NCI-H128 (cell line): Measurements from ENCODE around the gene TTLL13.
A peak's percentile ranks its signal among the peaks of the same experiment; 100 is the strongest.
"Not testable (repeated sequence)": the region's sequence is repeated elsewhere in the genome, so short reads cannot be mapped to it uniquely, and the experiment has no call there.

Experiments
- DNase-seq: peaks from one replicate; lab custom pipeline; 2025; ENCODE audit not compliant: unreplicated experiment; lab: John Stamatoyannopoulos, UW

The TTLL13 gene

DNA sequence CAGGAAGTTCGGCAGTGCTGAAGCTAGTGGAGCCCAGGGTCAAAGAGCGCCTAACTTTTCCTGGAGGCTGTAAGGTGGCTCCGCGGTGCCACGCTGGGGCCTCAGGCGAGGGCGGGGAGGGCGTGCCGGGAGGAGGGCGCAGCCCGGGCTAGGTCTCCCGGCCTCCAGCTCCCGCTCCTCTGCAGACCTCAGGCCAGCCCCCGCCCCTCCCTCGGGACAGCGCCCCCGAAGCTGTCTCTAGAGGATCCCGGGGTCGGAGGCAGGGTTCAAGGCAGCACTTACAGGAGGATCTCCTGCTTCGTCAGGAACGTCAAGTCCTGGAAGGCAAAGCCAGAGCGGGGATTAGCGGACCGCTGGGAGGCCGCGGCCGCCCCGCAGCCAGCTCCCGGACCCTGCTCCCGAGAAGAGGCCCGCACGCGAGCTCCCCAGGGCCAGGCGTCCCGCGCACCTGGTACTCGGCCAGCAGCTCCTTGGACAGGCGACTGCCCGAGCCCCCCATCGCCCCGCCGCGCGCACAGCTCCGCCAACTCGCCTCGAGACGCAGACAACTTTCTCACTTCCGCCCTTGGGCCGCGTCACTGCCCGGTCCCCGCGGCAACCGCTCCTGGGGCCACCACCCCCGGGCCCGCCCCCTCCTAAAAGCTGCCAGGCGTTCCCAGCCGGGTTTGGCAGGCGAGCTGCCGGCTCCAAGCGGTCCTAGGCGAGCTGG is 15.8 kb upstream of the TTLL13 start, which contains the start of gene CIB1:
Gene CIB1, minus strand, starts transcription at position 555 of the 709 bp plus-strand sequence. Its CDS starts 56 bp downstream, at position 499.
- peak; percentile 70 for DNase-seq

DNA sequence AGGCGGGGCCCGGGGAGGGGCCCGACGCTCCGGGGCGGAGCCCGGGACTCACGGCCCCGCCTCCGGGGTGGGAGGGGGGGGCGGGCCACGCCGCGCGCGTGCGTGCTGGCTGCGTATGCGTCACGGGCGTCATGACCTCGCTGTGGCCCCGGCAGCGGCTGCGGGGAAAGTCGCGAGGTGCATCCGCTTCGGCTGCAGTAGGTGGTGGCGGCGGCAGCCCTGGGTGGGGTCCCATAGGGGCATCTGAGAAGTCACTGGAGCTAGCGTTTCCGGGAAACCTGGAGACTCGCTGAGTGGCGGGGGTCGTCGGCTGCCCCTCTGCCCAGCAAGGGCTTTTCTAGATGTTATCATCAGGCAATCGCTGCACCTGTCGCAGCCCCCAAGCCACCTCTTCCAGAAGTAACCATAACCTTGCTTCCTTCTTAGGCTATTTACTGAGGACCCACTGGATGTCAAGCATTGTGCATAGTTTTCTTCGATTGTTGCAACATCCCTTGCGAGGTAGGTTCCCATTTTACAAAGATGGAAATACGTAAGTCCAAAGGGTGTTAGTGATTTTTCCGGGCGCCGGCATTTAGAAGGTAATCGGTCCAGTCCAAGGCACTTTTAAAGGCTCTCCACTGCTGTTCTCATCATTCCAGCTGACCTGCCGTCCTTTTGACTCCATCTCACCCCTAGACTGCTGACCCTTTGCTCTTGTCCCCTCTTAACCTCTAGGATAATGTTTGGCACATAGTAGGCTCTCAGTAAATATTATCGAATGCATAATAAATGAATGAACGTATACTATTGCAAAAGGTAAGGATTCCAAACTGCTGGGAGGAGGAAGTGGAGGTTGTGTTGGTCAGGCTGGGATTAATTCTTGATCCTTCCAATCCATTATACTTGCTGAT is 15.0 kb upstream of the TTLL13 start, which contains the start of gene GDPGP1:
Gene GDPGP1, plus strand, starts transcription at position 114 of the 893 bp plus-strand sequence. CDS start 6,700 bp downstream, outside the sequence.
- DNase-seq = no peak

DNA sequence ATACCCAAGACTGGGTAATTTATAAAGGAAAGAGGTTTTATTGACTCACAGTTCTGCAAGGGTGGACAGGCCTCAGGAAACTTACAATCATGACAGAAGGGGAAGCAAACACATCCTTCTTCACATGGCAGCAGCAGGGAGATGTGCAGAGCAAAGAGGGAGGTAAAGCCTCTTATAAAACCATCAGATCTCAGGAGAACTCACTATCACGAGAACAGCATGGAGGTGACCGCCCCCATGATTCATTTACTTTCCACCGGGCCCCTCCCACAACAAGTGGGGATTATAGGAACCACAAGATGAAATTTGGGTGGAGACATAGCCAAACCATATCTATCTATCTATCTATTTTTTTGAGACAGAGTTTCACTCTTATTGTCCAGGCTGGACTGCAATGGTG is 10.0 kb upstream of the TTLL13 start:
- no peak for DNase-seq

DNA sequence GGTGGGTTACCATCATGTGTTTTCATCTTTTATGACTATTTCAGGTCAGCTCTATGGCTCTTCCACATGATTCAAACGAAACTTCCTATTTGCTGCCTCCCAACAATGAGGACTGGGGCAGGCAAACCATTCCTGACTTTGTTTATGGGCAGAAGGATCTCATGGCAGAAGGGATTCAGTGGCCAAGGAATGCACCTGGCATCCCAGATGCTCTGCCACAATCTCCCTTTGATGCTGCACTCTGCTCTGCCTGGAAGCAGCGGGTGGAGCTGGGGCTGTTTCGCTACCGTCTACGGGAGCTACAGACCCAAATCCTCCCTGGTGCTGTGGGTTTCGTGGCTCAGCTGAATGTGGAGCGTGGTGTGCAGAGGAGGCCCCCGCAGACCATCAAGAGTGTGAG is 8.5 kb upstream of the TTLL13 start:
- no peak for DNase-seq

DNA sequence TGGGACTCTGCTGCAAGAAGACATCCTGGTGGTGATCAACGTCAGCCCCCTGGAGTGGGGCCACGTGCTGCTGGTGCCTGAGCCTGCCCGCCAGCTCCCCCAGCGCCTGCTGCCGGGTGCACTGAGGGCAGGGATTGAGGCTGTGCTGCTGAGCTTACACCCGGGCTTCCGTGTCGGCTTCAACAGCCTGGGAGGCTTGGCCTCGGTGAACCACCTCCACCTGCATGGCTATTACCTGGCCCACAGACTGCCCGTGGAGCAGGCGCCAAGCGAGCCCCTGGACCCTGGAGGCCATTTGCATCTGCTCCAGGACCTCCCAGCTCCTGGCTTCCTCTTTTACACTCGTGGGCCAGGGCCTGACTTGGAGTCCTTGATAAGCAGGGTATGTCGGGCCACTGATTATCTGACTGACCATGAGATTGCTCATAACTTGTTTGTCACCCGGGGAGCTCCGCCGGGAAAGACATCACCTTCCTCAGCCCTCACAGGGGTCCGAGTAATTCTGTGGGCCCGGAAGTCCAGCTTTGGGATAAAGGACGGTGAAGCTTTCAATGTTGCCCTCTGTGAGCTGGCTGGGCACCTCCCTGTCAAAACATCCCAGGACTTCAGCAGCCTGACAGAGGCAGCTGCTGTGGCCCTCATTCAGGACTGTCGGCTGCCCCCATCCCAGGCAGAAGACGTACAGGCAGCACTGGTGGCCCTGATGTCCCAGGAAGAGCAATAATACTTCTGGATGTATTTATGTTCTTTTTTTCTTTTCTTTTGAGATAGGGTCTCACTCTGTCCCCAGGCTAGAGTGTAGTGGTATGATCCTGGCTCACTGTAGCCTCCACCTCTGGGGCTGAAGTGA is 7.8 kb upstream of the TTLL13 start:
- no peak for DNase-seq

DNA sequence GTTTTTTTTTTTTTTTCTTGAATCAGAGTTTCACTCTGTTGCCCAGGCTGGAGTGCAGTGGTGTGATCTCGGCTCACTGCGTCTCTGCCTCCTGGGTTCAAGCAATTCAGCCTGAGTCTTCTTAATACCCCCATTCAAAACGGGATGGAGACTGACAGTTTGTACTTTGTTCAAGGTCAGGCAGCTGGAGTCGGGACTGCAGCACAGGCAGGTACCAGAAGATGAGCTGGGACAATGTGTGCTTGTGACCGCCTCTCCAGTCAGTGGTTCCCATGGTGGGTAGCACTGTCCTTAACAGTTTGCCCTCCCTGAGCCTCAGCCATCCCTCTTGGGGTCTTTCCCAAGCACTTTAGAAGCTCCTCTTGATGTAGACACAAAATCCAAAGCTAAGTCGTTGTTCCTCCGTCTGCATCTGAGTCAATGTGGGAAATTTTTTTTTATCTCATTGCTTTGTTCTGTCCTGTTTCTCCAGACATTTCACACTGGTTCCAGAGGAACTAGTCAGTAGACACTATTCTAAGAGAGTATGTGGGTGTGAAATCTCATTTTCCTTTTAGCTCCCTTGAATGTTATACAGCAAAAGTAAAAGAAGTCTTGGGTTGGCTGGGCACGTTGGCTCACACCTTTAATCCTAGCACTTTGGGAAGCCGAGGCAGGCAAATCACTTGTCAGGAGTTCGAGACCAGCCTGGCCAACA is 5.3 kb upstream of the TTLL13 start:
- DNase-seq = no peak

DNA sequence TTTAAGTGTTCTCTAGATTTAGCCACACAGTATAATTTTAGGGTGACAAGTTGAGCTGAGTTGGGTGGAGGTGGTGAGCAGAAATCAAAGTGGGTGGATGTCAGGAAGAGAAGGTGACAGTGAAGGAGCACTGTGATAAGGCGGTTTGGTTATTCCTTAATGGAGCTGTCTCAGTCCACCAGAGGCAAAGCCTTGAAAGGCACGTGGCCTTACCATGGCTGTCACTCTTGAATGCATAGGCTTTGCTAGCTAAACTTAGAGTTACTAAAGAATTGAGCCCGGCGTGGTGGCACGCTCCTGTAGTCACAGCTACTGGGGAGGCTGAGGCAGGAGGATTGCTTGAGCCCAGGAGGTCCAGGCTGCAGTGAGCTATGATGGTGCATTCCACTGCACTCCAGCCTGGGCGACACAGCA is 560 bp upstream of the TTLL13 start:
- DNase-seq = no peak

DNA sequence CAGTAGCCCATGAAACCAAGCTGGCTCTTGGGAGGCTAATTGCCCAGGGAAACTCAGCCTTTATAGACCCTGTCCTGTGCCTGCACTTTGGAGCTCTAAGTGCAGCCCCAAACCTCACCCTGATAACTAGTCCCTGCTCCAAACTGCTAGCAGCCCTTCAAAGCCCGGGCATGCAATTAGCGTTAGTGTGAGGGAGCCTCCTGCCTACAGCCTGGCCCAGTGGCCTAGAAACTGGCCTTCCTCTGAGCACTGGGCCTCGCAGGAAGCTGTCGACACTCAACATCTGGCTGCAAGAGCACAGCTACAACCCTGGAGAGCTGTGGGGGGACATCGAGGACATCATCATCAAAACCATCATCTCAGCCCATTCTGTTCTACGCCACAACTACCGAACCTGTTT is 8.4 kb downstream of the TTLL13 start:
- DNase-seq = no peak

DNA sequence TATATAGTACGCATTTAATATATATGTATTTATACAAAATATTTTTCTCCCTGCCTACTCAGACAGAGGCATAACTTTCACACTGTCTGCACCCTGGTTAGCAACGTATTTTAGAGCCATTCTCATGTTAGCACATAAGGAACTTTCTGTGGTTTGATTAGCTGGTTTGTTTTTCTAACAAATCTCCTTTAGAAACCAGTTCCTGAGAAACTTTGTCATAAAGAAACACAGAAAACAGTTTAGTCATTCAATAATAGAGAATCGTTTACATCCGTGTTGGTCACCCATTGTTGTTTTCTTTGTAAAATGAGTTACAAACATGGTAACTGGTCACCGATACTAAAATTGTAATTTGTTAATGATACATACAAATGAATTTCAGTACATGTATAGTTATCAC is 10.2 kb downstream of the TTLL13 start:
- no peak for DNase-seq

DNA sequence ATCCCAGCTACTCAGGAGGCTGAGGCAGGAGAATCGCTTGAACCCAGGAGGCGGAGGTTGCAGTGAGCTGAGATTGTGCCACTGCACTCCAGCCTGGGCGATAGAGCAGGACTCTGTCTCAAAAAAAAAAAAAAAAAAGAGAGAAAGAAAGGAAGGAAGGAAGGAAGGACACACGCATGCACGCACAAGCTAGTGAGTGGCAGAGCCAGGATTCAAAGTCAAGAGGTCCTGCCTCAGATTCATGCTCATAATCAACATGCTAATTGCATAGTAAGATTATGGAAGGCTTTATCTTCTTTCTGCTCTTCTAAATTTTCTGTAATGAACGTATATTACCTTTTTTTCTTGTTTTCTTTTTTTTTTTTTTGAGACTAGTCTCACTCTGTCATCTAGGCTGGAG is 11.4 kb downstream of the TTLL13 start:
- DNase-seq = not testable (repeated sequence)

DNA sequence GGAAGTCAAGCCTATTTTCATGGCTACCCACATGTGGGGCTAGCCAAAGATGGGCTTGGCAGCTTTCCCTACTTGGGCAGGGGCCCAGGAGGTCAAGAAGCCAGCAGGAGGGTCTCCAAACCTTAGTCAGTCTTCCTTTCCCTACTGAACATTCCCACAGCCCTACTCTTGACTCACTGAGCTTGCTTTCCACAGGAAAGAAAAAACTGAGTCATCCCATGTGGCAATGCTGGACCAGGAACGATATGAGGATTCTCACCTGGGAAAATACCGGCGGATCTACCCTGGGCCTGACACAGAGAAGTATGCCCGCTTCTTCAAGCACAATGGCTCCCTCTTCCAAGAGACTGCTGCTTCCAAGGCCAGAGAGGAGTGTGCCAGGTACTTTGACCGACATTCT is 12.5 kb downstream of the TTLL13 start:
- no peak for DNase-seq

DNA sequence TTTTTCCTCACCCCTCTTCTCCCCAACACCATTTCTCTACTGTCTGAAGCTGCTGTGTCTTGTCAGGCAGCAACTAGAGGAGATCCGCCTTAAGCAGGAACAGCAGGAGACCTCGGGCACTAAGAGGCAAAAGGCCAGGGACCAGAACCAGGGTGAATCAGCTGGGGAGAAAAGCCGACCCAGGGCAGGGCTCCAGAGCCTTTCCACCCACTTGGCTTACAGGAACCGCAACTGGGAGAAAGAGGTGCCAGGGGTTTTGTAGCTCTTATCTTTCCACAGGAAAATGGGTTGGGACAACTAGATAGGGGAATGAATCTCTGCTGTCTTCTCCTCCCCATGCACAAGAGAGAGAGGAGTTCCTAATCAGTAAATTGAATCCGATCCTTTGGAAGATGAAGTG is 13.1 kb downstream of the TTLL13 start:
- DNase-seq = no peak

DNA sequence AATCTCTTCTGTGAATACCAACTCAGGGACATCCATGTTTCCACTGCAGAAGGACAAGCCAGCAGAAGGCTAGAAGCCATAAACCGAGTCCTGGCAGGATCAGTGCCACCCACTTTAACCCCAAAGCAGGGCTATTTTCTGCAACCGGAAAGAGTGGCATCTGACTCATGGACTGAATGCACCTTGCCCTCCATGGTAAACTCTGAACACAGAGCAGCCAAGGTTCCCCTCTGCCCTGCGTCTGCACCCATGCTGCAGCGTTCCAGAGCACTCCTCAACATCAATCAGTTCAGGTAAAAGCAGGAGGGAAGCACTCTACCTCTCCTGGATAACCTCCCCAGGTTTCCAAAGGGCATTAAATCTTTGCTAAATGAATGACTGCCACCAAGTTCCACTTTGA is 15.3 kb downstream of the TTLL13 start:
- DNase-seq = no peak

DNA sequence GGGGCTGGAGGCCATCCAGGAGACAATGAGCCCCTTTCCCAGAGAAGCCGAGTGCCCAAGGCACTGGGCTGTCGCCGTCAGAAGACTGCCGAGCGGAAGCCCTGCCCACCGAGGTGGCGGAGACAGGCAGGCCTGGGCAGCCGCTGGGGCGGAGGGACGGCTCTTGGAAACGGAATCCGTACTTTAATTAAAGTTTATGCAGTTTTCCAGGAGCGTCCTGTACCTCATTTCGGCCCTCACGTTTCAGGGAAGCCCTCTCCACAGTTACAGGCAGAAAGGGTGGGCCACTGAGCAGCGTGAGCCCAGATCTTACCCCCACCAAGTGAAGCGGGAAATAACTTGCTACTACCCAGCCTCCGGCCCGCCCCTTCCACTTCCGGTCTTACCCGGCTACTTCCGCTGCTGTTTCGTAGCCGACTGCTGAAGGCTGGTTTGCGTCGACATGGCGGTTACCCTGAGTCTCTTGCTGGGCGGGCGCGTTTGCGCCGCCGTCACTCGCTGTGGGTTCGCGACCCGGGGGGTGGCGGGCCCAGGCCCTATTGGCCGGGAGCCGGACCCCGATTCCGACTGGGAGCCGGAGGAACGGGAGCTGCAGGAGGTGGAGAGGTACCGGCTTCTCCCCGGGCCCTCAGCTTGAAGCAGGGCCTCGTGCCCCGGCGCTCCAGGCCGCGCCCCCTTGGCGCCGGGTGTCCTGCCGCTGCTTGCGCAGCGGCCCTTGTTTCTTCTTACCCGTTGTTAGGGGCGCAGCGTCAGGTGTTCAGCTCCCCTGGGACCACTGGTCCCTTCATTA is 16.1 kb downstream of the TTLL13 start, which contains the start of gene NGRN:
Gene NGRN, plus strand, starts transcription at position 402 of the 790 bp plus-strand sequence. Its CDS starts 41 bp downstream, at position 443.
- peak; percentile 34 for DNase-seq

DNA sequence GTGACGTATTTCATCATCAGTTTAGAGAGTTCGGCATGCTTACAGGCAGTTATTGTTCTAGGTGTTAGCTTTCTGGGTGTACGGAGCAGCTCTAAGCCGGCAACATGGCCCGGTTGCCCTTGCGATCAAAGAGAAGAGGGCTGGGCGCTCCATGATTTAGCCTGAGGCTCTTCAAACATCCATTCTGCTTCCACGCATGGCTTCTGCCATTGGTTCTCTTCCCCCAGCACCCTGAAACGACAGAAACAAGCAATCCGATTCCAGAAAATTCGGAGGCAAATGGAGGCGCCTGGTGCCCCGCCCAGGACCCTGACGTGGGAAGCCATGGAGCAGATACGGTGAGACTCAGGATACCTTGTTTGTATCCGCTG is 16.7 kb downstream of the TTLL13 start:
- DNase-seq = no peak

DNA sequence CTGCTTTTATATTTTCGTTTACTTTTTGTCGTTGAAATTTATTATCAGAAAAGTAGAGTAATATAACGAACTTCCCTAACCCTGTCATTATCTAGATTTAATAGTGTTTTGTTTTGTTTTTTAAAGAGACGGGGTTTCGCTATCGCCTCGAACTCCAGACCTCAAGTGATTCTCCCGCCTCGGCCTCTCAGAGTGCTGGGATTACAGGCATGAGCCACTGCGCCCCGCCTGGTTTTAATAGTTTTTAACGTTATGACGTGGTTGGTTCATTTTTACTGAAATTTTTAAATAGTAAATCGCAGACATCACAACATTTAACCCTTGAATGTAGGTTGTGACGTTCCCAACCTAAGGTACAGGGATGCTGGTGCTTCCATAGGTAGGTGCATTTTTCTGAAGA is 17.1 kb downstream of the TTLL13 start:
- no peak for DNase-seq

DNA sequence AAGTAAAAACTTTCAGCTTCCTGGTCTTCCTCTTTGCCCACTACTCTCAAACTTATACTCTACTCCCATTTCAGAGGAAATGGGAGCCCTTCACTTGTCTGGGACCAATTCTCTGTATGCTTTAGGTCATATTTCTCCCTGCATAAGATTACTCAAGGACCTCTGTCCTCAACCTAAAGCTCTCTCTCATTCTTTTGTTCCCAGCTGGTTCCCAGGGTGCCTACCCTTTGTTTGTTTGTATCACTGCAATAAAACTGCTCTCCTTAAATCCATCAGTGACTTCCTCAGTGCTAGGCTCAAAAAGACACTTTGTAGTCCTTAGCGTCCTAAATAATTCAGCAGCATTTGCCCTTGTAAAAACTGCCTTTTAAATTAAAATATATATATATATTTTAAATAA is 19.1 kb downstream of the TTLL13 start:
- no peak for DNase-seq

DNA sequence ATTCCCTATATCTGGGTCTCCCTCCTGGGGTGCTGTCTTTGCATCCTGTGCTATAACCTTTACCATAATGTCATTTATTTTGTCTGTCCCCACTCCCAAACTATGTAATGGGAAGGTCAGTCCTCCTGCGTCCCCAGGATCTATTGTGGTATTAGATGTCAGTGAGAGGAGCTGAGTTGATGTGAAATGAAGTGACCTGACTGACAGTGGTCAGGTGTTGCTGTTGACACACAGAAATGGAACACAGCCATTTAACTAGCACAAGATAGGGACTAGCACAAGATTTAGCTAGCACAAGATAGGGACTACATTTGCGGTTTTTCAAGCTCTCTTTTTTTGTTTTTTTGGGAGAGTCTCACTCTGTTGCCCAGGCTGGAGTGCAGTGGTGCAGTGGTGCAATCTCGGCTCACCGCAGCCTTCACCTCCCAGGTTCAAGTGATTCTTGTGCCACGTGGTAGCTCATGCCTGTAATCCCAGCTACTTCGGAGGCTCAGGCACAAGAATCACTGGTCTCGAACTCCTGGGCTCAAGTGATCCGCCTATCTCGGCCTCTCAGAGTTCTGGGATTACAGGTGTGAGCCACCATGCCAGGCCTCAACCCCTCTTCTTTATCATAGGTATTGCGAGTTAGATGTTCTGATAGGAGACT is 21.3 kb downstream of the TTLL13 start:
- no peak for DNase-seq

DNA sequence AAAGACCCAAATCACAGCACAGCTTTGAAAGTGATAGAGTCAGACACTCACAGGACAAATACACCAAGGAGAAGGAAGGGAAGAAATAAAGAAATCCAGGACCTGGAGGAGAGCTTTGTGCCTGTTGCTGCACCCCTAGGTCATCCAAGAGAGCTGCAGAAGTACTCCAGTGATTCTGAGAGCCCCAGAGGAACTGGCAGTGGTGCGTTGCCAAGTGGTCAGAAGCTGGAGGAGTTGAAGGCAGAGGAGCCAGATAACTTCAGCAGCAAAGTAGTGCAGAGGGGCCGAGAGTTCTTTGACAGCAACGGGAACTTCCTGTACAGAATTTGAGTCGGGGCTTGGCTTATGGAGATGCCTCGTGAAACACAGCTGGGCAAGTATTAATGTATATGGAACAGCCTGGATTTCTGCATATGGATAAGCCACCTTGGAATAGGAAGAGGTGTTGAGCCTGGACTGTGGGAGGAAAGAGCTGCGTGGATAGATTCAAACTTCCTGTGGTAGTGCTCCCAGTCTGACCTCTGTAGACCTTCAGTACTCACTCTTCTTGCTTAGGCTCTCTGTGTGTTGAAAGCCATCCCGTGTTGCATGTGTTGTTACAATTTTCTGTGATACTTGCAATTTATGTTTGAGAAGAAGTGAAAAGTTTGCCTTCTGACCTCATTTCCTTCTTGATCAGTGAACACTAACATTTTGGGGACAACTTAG is 22.3 kb downstream of the TTLL13 start:
- no peak for DNase-seq
